ENCODE data around the gene CDKN2A. TPM values are rescaled to one million over a fixed set of nuclear protein-coding genes. Genes with fewer than 3 reads are reported as not detected.

Gene CDKN2A
- total RNA-seq, 1 donor from 2014 or later = 4.2 TPM

DNA sequence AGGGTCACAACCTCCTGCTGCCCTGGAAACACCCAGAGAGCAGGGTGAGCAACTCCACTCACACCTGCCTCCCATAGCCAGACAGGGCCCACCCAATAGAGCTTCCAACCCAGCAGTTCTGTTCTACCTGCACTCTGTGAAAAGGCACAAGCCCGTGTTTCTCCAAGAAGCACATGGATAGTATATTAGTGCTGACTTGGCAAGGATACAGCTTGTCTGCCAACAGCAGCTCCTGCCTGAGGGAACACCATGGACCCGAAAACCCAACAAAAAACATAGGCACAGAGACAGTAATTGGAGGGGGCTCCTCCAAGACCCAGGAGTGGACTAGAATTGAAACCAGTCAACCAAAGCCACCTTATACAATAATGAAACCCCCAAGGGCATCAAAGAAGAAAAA lies 48.6 kb downstream of the CDKN2A start:
- no peak for DNase-seq (ENCODE audit: low spot score)

DNA sequence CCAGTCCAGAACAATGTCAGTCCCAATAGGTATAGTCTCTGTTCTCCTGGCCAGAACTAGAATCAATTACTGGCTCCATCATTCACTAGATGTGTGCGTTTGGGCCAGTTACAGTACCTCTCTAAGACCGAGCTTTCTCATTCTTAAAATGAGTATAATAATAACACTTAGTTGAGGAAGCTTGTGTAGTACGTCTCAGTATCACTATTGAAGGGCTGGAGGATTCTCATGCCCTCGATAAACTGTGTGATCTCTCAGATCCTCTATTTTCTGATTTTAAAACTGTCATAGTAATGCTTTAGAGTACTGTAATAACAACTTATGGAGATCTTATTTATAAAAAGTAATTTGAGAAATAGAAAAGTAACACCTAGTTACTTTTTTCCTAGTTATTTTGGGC lies 50.7 kb downstream of the CDKN2A start:
- no peak for DNase-seq (ENCODE audit: low spot score)

DNA sequence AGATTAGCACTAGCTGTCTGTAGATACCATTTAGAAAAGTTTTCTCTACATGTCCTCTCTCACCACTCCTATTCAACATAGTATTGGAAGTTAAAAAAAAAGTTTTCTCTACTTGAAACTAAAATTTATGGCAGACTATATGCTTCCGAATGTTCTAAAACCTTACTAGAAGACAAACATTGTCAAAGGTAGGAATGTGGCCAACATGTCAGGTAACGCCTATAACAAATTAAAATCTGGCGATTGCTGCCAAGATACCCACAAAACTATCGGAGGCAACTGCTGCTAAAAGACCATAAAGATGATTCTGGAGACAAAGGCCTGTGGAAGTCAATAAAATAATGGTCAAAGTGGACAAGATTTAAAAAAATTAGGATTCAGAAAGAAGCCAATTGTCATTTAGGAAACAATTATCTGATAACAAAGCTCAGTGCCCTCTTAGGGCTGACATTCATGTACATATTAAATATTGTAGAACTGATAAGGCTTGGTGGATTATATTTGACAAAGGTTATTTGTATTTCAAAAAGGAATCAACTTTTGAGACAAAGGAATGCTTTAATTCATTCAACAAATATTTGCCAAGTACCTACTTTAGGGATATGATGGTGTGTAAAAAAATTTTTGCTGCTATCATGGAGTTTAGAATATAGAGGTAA lies 52.7 kb downstream of the CDKN2A start:
- DNase-seq (ENCODE audit: low spot score) = no peak

DNA sequence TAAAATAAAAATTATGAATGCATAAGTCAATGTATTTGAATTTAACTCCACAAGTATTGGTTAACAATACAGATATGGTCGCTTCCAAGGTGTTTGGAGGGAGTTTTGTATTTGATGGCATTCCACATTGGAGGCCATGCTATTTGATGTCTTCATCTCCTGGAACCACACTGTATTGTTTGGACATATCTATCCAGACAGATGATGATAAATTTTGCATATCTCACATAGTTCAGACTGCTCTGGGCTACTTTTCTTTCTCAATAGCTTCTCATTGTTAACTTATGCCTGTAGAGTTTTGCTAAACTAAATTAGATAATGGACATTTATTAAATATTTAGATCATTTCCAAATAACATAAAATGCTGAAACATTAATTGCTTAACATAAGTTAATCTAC lies 58.0 kb downstream of the CDKN2A start:
- DNase-seq (ENCODE audit: low spot score) = no peak

DNA sequence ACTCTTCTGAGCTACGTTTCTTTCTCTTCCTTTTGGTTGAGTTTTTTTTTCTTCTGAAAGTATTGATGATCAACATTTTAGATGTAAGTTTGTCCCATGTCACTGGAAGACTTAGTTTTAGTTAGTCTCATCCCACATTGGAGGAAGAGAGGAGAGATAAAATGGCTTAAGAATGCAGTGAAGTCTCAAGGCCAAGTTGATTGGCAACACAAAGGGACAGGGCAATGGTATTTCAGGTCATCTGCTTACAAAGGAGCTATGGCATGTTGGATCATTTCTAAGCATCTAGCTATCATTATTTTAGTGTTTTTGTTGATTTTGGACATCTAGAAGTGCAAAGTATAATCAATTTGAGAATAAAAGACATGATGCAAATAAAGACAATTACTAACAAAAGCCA lies 58.6 kb downstream of the CDKN2A start:
- no peak for DNase-seq (ENCODE audit: low spot score)

DNA sequence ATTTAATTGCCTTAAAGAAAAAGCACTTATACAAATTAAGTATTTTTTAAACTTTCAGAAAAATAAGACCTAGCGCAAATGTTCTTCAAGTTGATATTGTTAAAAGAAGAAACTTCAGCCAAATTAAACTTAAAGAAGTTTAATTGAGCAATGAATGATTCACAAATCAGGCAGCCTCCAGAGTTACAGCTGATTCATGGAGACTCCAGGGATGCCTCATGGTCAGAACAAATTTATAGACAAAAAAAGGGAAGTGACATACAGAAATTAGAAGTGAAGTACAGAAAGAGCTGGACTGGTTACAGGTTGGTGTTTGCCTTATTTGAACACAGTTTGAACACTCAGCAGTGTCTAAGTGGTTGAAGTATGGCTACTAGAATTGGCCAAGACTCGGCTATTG lies 60.3 kb downstream of the CDKN2A start:
- DNase-seq (ENCODE audit: low spot score) = no peak

DNA sequence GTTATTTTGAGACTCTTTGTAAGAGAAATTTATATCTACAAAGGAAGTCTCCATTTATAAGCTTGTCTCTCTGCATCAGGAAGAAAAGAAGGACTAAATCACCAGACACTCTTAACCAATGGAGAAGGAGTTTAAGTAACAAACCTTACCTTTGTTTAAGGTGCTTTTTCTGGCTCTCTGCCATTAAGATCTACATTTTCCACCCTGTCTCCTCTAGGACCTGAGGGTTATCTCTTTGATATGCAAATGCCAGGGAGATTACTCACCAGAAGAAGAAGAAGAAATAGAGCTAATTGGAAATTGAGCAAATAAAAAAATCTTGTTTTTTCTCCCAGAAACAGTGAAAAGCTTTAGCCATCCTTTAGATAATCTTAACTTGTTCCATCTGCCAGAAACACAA lies 60.9 kb downstream of the CDKN2A start:
- DNase-seq (ENCODE audit: low spot score) = no peak

DNA sequence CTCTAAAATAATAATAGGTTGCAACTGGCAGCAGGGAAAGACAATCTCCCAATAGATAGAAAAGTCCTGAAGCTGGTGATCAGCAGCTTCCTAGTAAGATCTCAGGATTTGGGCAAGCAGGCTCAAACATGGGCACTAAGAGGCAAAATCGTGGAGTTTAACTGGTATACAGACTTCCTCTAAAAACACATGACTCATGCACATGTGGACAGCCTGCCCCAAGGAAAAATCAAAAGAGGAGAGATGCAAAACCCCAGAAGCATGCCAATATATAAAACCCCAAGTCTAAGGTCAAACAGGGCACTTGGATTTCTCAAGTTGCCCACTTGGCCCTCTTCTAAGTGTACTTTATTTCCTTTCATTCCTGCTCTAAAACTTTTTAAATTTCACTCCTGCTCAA lies 62.8 kb downstream of the CDKN2A start:
- no peak for DNase-seq (ENCODE audit: low spot score)

DNA sequence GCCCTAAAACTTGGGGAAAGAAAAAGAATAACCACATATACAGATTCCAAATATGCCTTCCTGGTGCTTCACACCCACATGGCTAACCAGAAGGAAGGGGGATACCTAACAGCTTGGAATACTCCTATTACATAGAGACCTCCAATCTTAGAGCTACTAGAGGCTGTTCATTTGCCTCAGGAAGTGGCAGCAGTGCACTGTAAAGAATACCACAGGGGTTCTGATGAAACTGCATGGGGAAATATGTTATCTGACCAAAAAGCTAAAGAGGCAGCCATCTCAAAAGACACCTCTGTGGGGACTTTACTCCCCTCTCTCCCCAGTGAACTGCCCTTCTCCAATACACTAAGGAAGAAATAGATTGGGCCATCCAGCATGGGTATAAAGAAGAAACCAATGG lies 66.4 kb downstream of the CDKN2A start:
- no peak for DNase-seq (ENCODE audit: low spot score)

DNA sequence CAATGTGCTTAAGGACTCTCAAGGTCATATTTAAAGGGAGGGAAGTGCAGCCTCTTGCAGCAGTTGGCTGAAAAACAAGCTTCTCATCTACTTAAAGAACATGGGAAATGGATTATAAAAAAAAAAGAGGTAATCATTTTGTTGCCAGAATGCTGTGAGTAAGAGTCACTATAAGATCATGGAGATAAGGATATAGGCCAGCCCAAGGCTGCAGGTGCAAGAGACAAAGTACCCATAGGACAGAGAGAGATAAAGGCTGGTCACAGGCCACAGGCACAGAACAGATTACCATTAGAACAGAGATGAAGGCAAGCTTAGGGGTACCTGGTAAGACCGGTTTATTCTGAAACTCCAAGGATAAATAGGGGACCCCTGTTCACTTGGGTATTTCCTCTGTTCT lies 70.5 kb downstream of the CDKN2A start:
- DNase-seq (ENCODE audit: low spot score) = no peak

DNA sequence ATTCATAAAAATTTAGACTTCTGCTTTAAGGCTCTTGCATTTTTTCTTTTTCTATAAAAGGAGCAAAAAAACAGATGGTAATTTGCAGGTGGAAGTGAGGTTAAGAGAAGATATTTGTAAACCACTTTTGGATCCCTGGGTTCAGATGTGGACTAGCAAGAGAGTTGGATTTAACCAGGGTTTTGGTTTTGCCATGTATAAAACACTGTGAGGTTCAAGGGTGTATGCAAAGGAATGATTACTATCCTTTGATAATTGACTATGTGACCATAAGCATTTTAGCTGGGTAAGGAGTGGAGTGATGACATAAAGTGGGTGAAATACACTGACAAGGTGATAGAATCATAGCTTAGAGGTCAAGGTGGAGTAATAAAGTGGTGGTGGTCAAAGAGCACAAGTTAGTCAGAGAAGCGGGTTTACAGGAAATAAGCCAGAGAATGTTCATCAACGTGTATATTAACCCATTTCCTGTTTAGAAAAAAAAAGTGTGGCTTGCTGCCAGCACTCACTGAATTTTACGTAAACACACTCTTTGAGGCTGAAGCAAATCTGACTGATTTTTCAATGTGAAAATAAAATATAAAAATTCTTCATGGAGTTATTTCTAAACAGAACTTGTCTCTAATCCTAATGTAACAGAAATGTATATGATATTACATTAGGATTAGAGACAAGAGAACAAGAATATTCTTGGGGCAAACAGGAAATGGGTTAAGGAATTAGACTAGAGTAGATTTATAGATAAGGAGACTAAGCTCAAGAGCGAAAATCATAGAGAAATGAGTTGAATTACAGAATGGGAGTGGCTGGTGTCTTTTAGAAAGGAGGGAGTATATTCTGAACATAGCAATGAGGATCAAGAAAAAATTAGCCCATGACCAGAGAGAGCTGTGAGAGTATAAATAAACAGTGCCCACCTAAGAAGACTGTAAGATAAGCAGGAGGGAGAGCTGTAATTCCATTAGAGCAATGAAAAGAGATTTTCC lies 74.5 kb downstream of the CDKN2A start:
- DNase-seq (ENCODE audit: low spot score) = no peak

Other genes starting within 250 kb of the CDKN2A start
- 38.8 TPM for gene MTAP, start 191.8 kb downstream of the CDKN2A start, total RNA-seq
- gene CDKN2B-AS1, start 399 bp upstream of the CDKN2A start, total RNA-seq = 0.64 TPM
- gene CDKN2B, start 14.9 kb upstream of the CDKN2A start, total RNA-seq = 68.7 TPM